ENCODE measurements around the gene SLTM.
"Not testable (repeated sequence)": the region's sequence is repeated elsewhere in the genome, so short reads cannot be mapped to it uniquely, and the experiment has no call there.

Gene SLTM

GRCh38 chr15:58924327-58924726, 9.2 kb downstream of the SLTM start:
- DNase-seq = no peak

- DNase-seq = no peak
Measured at GRCh38 chr15:58923696-58924300, 9.7 kb downstream of the SLTM start.

GRCh38 chr15:58923284-58923683, 10.2 kb downstream of the SLTM start:
- DNase-seq = no peak

- DNase-seq = no peak
Measured at GRCh38 chr15:58921267-58921790, 12.2 kb downstream of the SLTM start.

DNA sequence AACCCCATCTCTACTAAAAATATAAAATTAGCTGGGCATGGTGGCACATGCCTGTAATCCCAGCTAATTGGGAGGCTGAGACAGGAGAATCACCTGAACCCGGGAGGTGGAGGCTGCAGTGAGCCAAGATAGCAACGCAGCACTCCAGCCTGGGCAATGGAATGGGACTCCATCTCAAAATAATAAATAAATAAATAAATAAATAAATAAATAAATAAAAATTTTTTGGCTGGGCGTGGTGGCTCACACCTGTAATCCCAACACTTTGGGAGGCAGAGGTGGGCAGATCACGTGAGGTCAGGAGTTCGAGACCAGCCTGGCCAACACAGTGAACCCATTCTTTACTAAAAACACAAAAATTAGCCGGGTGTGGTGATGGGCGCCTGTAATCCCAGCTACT, 13.0 kb downstream of the SLTM start:
- DNase-seq = not testable (repeated sequence)

- no peak for DNase-seq
Measured at GRCh38 chr15:58919232-58919631, 14.2 kb downstream of the SLTM start.

DNA sequence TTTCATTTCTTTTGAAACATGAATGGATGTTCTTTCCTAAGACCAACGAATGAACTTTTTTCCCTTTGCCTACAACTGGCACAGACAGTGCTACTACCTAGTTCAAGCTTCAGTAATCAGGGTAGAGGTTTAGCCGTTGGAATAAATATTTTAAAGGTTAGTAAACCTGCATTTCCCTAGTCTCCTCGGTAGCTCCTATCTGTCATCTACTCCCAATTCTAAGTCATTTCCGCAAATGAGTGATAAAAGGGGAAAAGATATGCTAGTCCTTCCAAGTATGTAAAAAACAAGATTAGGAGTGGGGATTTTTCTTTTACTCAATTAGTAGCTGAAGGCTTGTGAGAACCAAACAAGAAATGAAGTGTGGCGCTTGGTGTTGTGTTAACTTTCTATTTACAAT, 15.2 kb downstream of the SLTM start:
- DNase-seq = no peak

- not testable (repeated sequence) for DNase-seq
Measured at GRCh38 chr15:58917613-58918129, 15.8 kb downstream of the SLTM start.

- no peak for DNase-seq
Measured at GRCh38 chr15:58916962-58917361, 16.5 kb downstream of the SLTM start.

GRCh38 chr15:58910456-58910855, 23.0 kb downstream of the SLTM start:
- DNase-seq = no peak

GRCh38 chr15:58909616-58910015, 23.9 kb downstream of the SLTM start:
- no peak for DNase-seq

GRCh38 chr15:58908550-58909309, 24.7 kb downstream of the SLTM start:
- no peak for DNase-seq

GRCh38 chr15:58900631-58901030, 32.8 kb downstream of the SLTM start:
- DNase-seq = no peak

GRCh38 chr15:58898150-58898680, 35.3 kb downstream of the SLTM start:
- no peak for DNase-seq

DNA sequence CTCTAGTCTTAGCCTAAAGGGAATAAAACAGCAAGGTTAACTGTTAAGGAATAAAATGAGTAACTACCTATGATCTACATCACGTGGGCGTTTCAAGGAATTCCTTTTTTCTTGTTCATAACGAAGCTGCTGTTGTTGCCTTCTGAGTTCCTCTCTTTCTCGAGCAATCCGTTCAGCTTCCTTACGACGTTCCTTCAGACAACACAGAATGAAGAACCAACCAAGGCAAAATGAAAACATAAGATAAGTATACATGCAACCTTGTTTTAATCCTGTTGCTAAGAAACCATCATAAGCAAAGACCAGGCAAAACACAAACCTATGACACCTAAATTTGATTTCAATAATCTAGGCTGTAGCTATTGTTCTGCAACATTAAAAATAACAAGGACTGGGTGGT, 44.1 kb downstream of the SLTM start:
- DNase-seq = no peak

- DNase-seq = no peak
Measured at GRCh38 chr15:58886921-58887320, 46.6 kb downstream of the SLTM start.

DNA sequence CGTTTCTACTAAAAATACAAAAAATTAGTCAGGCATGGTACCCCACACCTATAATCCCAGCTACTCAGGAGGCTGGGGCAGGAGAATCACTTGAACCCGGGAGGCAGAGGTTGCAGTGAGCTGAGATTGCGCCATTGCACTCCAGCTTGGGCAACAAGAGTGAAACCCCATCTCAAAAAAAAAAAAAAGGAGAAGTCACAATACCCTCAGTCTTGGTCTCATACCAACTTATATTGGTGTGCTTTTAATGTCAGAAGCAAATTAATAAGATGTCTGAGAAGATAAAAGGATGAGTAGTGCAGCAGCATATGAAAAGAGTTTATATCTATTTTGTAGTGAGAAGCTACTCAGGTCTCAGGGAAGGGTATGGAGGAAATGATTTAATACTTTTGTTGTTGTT, 49.6 kb downstream of the SLTM start:
- not testable (repeated sequence) for DNase-seq

DNA sequence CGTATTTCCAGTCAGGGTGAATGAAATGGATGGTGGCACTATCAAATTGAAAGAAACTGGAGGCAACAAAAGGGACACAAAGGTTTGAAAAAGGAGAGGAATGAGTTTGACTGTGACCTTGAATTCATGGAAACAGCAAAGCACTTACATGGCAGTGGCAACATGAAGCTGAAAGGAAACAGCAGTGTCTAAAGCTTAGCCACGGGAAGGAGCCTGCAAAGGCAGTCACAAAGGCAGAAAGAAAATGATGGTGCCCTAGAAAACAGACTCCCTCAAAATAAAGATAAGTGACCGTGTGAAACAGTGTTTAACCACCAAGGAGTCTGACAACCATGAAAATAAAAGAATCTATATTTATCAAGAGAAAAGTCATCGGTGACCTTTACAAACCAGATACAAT, 51.2 kb downstream of the SLTM start:
- no peak for DNase-seq

GRCh38 chr15:58880320-58880719, 53.2 kb downstream of the SLTM start:
- no peak for DNase-seq

GRCh38 chr15:58877999-58878825, 55.3 kb downstream of the SLTM start:
- DNase-seq = no peak

- no peak for DNase-seq
Measured at GRCh38 chr15:58876306-58877106, 57.0 kb downstream of the SLTM start.

- DNase-seq = no peak
Measured at GRCh38 chr15:58875343-58875742, 58.1 kb downstream of the SLTM start.

All from femur (tissue), 1 donor.